NK-92 (cell line): ENCODE measurements around the gene ZNG1A.
"Not testable (repeated sequence)": the region's sequence is repeated elsewhere in the genome, so short reads cannot be mapped to it uniquely, and the experiment has no call there.

Experiments used
- DNase-seq: peaks from one replicate; lab custom pipeline; 2025; ENCODE audit not compliant: unreplicated experiment; lab: John Stamatoyannopoulos, UW

ZNG1A gene

GRCh38 chr9:98775-99174 lies 80.1 kb downstream of the ZNG1A start:
- not testable (repeated sequence) for DNase-seq

- DNase-seq = not testable (repeated sequence)
These were observed 83.9 kb downstream of the ZNG1A start for GRCh38 chr9:94992-95391.

GRCh38 chr9:94323-94722 lies 84.5 kb downstream of the ZNG1A start:
- not testable (repeated sequence) for DNase-seq

GRCh38 chr9:93909-94308 lies 84.9 kb downstream of the ZNG1A start:
- not testable (repeated sequence) for DNase-seq

- DNase-seq = not testable (repeated sequence)
These were observed 88.0 kb downstream of the ZNG1A start for GRCh38 chr9:90851-91250.

- DNase-seq = not testable (repeated sequence)
These were observed 90.3 kb downstream of the ZNG1A start for GRCh38 chr9:88396-89037.

- DNase-seq = not testable (repeated sequence)
These were observed 91.0 kb downstream of the ZNG1A start for GRCh38 chr9:87860-88259.

GRCh38 chr9:87105-87504 lies 91.8 kb downstream of the ZNG1A start:
- DNase-seq = not testable (repeated sequence)

GRCh38 chr9:86697-87096 lies 92.2 kb downstream of the ZNG1A start:
- not testable (repeated sequence) for DNase-seq

- not testable (repeated sequence) for DNase-seq
These were observed 95.7 kb downstream of the ZNG1A start for GRCh38 chr9:82932-83689.

GRCh38 chr9:78333-78732 lies 100.5 kb downstream of the ZNG1A start:
- not testable (repeated sequence) for DNase-seq

- not testable (repeated sequence) for DNase-seq
These were observed 102.5 kb downstream of the ZNG1A start for GRCh38 chr9:76389-76788.

GRCh38 chr9:73900-74525 lies 104.8 kb downstream of the ZNG1A start:
- DNase-seq = not testable (repeated sequence)

- DNase-seq = not testable (repeated sequence)
These were observed 105.6 kb downstream of the ZNG1A start for GRCh38 chr9:73076-73899.
